Prostate gland (tissue), 2 donors: ENCODE data around the gene MED27. TPM values are rescaled to one million over a fixed set of nuclear protein-coding genes. Genes with fewer than 3 reads are reported as not detected.

ENCODE experiments used
- DNase-seq: peaks from one replicate; pipeline ENCODE4 v3.0.0-alpha.2; 2019; ENCODE audit warnings: low spot score
- H3K27ac ChIP-seq, 2 donors: fragments of 200-600 bp; sonication (generic); 2 replicates each; pipeline ENCODE4 v1.5.1; 2017 to 2019
- H3K27me3 ChIP-seq: fragments of 200-600 bp; sonication (generic); replicated peaks from 2 replicates; pipeline ENCODE4 v1.5.1; 2019; ENCODE audit not compliant: insufficient read depth
- H3K36me3 ChIP-seq, 2 donors: fragments of 200-600 bp; sonication (generic); 1 replicate in 1 of 2; 2 replicates in 1 of 2; pipeline versions ENCODE4 v1.5.1 to v1.8.1; 2017 to 2019
- H3K4me1 ChIP-seq: fragments of 200-600 bp; sonication (generic); replicated peaks from 2 replicates; pipeline ENCODE4 v1.5.1; 2019
- H3K4me3 ChIP-seq, 2 donors: fragments of 200-600 bp; sonication (generic); 2 replicates each; pipeline ENCODE4 v1.5.1; 2017 to 2019
- H3K9me3 ChIP-seq: fragments of 200-600 bp; sonication (generic); 2 replicates; pipeline ENCODE4 v1.5.1; 2017
- CTCF ChIP-seq, 4 experiments: fragments of 200-600 bp in 2 of 4; fragments of 450-650 bp in 2 of 4; sonication (generic) in 2 of 4; IDR thresholded peaks; 1 replicate in 3 of 4; 2 replicates in 1 of 4; pipeline ENCODE4 v1.5.1; 2016 to 2019; ENCODE audit warnings: antibody characterized with exemption in 4 of 4, mild to moderate bottlenecking in 2 of 4, moderate library complexity in 2 of 4
- POLR2A ChIP-seq: fragments of 450-650 bp; IDR thresholded peaks from one replicate; pipeline ENCODE4 v1.6.1; 2016; ENCODE audit warnings: antibody characterized with exemption, mild to moderate bottlenecking
- POLR2AphosphoS5 ChIP-seq: sonication (generic); formaldehyde crosslinking; IDR thresholded peaks from one replicate; pipeline ENCODE4 v1.6.1; 2017; ENCODE audit warnings: antibody characterized with exemption
- WGBS: methylation state at CpG from one replicate; pipeline ENCODE4 v1.1.5; 2018; 5-methylcytosine and 5-hydroxymethylcytosine counted together
- intact Hi-C: fragments of 100-400 bp; cut with DNase I; formaldehyde crosslinking; loops from one replicate; pipeline ENCODE4 v1.14.2; 2022
- total RNA-seq, 2 donors: library from RNA; depleted of rRNA; stranded (reverse); fragments of >200 nt; gene quantifications; one replicate each; pipeline ENCODE4 v1.1.0, GENCODE V29; 2016

Gene MED27
- total RNA-seq, 2 donors from 2014 or later = 17.4 to 22.7 TPM

- H3K4me1 ChIP-seq = no peaks in the 10 kb centered on the region
- no peak overlapping the region for H3K27ac ChIP-seq
- TF ChIP-seq POLR2A (no peak), POLR2AphosphoS5 (no peak), CTCF (IDR thresholded peaks at IDR 0.05) (no peak)
- H3K4me3 ChIP-seq = no peak overlapping the region
- WGBS = 49% methylated on average over 4 of the region's 4 CpGs
- no peak for DNase-seq
- no peaks in the 10 kb centered on the region for H3K9me3 ChIP-seq
- intact Hi-C loops = no loop called here
- no peaks in the 10 kb centered on the region for H3K36me3 ChIP-seq
- no peaks in the 10 kb centered on the region for H3K27me3 ChIP-seq
These were observed 58.7 kb downstream of the MED27 start for GRCh38 chr9:132020820-132021510.

GRCh38 chr9:132020272-132020671 lies 59.4 kb downstream of the MED27 start:
- H3K4me3 ChIP-seq = no peak overlapping the region
- DNase-seq = no peak
- TF ChIP-seq CTCF (IDR thresholded peaks at IDR 0.05) (no peak), POLR2A (no peak), POLR2AphosphoS5 (no peak)
- H3K27ac ChIP-seq = no peak overlapping the region
- intact Hi-C loops = no loop called here
- no peaks in the 10 kb centered on the region for H3K9me3 ChIP-seq
- H3K36me3 ChIP-seq = no peaks in the 10 kb centered on the region
- H3K4me1 ChIP-seq = no peaks in the 10 kb centered on the region
- H3K27me3 ChIP-seq = no peaks in the 10 kb centered on the region
- WGBS = 94% methylated on average over 2 of the region's 2 CpGs

GRCh38 chr9:132019702-132020101 lies 60.0 kb downstream of the MED27 start:
- TF ChIP-seq POLR2AphosphoS5 (no peak), CTCF (IDR thresholded peaks at IDR 0.05) (no peak), POLR2A (no peak)
- Histone ChIP-seq H3K27me3 (no peaks in the 10 kb centered on the region), H3K4me1 (no peaks in the 10 kb centered on the region), H3K9me3 (no peaks in the 10 kb centered on the region), H3K27ac (no peak overlapping the region), H3K36me3 (no peaks in the 10 kb centered on the region), H3K4me3 (no peak overlapping the region)
- WGBS = 71% methylated on average over 7 of the region's 7 CpGs
- intact Hi-C loops = no loop called here
- no peak for DNase-seq

- TF ChIP-seq POLR2AphosphoS5 = no peak
- TF ChIP-seq POLR2A = no peak
- no peak for TF ChIP-seq CTCF (IDR thresholded peaks at IDR 0.05)
- Histone ChIP-seq H3K27me3 (no peaks in the 10 kb centered on the region), H3K27ac (no peak overlapping the region), H3K4me1 (no peaks in the 10 kb centered on the region), H3K4me3 (no peak overlapping the region), H3K9me3 (no peaks in the 10 kb centered on the region), H3K36me3 (no peaks in the 10 kb centered on the region)
- no peak for DNase-seq
- intact Hi-C loops = no loop called here
- 31% methylated on average over 3 of the region's 3 CpGs for WGBS
These were observed 60.7 kb downstream of the MED27 start for GRCh38 chr9:132018957-132019405.

GRCh38 chr9:132016456-132016855 lies 63.2 kb downstream of the MED27 start:
- Histone ChIP-seq H3K27ac (no peak overlapping the region), H3K36me3 (no peaks in the 10 kb centered on the region), H3K9me3 (no peaks in the 10 kb centered on the region), H3K4me1 (peaks cover 6% of the 10 kb centered on the region), H3K4me3 (no peak overlapping the region), H3K27me3 (no peaks in the 10 kb centered on the region)
- intact Hi-C loops = no loop called here
- DNase-seq = no peak
- no peak for TF ChIP-seq CTCF (IDR thresholded peaks at IDR 0.05)
- TF ChIP-seq POLR2A = no peak
- TF ChIP-seq POLR2AphosphoS5 = no peak
- 66% methylated on average over 3 of the region's 3 CpGs for WGBS
